ENCODE data around the gene SLC45A1.
A peak's percentile ranks its signal among the peaks of the same experiment; 100 is the strongest.
"Not testable (repeated sequence)": the region's sequence is repeated elsewhere in the genome, so short reads cannot be mapped to it uniquely, and the experiment has no call there.

SLC45A1 gene

DNA sequence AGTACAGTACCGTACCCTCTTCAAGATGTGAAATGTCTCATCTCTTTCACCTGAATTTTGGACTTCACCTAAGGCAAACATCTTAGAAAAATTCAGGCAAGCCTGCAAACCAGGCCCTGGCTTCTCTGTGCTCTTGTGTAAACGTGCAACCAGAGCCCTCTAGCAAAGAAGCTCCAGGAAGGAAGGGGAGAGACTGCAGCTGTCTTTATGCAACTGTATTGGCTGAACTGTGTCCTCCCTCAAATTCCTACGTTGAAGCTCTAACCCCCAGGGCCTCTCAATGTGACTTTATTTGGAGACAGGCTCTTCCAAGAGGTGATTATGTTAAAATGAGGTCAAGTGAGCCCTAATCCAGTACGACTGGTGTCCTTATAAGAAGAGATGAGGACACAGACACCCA lies 60.3 kb downstream of the SLC45A1 start:
- Mint-ChIP-seq H3K27ac (peak overlapping the region; percentile 39 to 79), H3K4me1 (ENCODE audit: low read depth in 2 of 2) (peaks cover 46 to 47% of the 10 kb centered on the region in 2 donors), H3K4me3 (peak overlapping the region in 1 of 2 donors; percentile 39), H3K9me3 (no peaks in the 10 kb centered on the region), H3K36me3 (ENCODE audit: insufficient read depth) (peaks cover 14% of the 10 kb centered on the region), H3K27me3 (no peaks in the 10 kb centered on the region)
- ATAC-seq (replicated peaks), result no peak
- DNase-seq, result no peak

GRCh38 chr1:8378981-8379470 lies 61.1 kb downstream of the SLC45A1 start:
- H3K4me3 Mint-ChIP-seq, result peak overlapping the region in 1 of 2 donors; percentile 40
- no peaks in the 10 kb centered on the region for H3K27me3 Mint-ChIP-seq
- peaks cover 14% of the 10 kb centered on the region for H3K36me3 Mint-ChIP-seq (ENCODE audit: insufficient read depth)
- ATAC-seq (replicated peaks) (no peak), DNase-seq (no peak)
- H3K9me3 Mint-ChIP-seq, result no peaks in the 10 kb centered on the region
- H3K27ac Mint-ChIP-seq, result peak overlapping the region; percentile 39 to 79
- H3K4me1 Mint-ChIP-seq (ENCODE audit: low read depth in 2 of 2), result peaks cover 50 to 51% of the 10 kb centered on the region in 2 donors

DNA sequence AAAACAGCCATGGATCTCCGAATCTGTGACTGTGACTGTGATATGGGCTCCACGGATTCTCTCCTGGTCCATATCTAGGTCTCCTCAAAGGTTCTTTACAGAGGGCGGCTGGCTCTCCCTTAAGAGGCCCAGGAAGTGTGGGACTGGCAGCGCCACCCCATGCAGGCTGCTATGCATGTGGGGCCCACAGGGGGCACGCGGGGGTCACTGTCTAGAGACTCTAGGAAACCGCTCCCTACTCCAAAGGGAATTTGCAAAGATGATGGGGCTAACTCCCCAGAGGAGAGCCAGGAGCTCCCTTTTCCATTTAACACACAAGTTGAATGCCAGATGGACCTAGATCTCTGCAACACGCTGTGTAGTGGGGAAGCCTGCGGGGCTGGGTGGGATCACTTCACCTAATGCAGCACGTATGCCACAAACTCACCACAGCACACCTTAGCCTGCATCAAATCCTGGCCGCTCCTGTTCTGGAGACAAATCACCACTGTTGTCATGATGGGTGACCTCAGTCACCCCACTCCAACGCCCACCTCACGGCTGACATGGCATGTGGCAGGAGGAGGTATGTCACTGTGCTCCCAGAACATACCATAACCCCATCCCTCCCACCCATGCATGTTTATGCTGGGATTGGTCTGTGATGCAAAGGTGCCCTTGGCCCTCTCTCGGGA lies 61.7 kb downstream of the SLC45A1 start:
- DNase-seq, result no peak
- Mint-ChIP-seq H3K27ac (no peak overlapping the region), H3K36me3 (ENCODE audit: insufficient read depth) (peaks cover 14% of the 10 kb centered on the region), H3K9me3 (no peaks in the 10 kb centered on the region), H3K27me3 (no peaks in the 10 kb centered on the region), H3K4me3 (no peak overlapping the region), H3K4me1 (ENCODE audit: low read depth in 2 of 2) (peaks cover 53 to 55% of the 10 kb centered on the region in 2 donors)
- no peak for ATAC-seq (replicated peaks)

GRCh38 chr1:8380310-8380709 lies 62.4 kb downstream of the SLC45A1 start:
- peak overlapping the region in 1 of 2 donors; percentile 19 for H3K27ac Mint-ChIP-seq
- H3K36me3 Mint-ChIP-seq (ENCODE audit: insufficient read depth), result peaks cover 14% of the 10 kb centered on the region
- ATAC-seq (replicated peaks); H3K4me3 Mint-ChIP-seq; H3K9me3 Mint-ChIP-seq; DNase-seq; H3K27me3 Mint-ChIP-seq: not testable (repeated sequence)
- peaks cover 51 to 55% of the 10 kb centered on the region in 2 donors for H3K4me1 Mint-ChIP-seq (ENCODE audit: low read depth in 2 of 2)

DNA sequence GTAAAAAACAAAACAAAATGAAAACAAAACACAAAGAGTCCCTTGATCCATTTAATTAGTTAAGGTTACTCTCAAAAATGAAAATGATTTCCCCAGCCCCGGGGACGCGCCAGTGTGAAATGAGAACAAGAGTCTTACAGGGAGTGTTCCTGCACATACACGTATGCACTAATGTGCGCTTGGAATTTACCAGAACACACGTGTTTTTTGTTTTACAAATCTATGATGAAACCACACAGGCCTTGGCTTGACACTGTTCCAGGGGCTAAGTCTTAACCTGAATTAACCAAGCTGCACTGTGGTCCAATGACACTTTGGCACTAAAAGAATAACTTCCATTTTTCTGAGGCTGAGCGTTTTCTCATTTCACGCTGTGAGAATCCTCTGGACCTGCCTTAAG lies 63.7 kb downstream of the SLC45A1 start:
- Mint-ChIP-seq H3K4me1 (ENCODE audit: low read depth in 2 of 2) (peaks cover 51 to 52% of the 10 kb centered on the region in 2 donors), H3K27ac (peak overlapping the region in 1 of 2 donors; percentile 32), H3K36me3 (ENCODE audit: insufficient read depth) (peaks cover 14% of the 10 kb centered on the region), H3K27me3 (no peaks in the 10 kb centered on the region), H3K4me3 (no peak overlapping the region), H3K9me3 (no peaks in the 10 kb centered on the region)
- no peak for ATAC-seq (replicated peaks)
- no peak for DNase-seq

DNA sequence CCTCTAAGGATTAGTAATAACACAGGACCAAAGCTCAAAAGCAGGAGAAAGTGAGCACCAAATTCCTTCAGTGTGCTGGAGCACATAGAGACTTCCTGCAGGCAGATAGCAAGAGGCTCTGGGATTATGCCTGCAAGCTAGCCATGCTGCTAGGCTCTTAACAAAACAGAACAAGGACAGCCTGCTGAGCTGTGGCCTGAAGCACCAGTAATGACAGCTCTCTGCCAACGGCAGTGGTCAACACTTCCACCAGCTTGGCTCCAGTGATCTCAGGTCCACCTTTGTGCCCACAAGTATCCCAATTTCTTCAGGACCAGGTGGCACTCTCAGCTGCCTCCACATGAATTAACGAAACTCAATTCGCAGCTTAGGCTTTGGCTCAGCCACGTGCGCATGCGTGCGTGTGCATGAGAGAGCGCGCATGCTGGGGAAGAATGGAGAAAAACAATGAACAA lies 64.2 kb downstream of the SLC45A1 start:
- no peak for DNase-seq
- H3K27me3 Mint-ChIP-seq, result no peaks in the 10 kb centered on the region
- no peak for ATAC-seq (replicated peaks)
- no peak overlapping the region for H3K27ac Mint-ChIP-seq
- peaks cover 14% of the 10 kb centered on the region for H3K36me3 Mint-ChIP-seq (ENCODE audit: insufficient read depth)
- H3K9me3 Mint-ChIP-seq, result no peaks in the 10 kb centered on the region
- H3K4me1 Mint-ChIP-seq (ENCODE audit: low read depth in 2 of 2), result peaks cover 55 to 56% of the 10 kb centered on the region in 2 donors
- H3K4me3 Mint-ChIP-seq, result no peak overlapping the region

- DNase-seq (no peak), ATAC-seq (replicated peaks) (no peak)
- H3K27me3 Mint-ChIP-seq, result no peaks in the 10 kb centered on the region
- H3K4me3 Mint-ChIP-seq, result peak overlapping the region; percentile 44 to 71
- peaks cover 57 to 60% of the 10 kb centered on the region in 2 donors for H3K4me1 Mint-ChIP-seq (ENCODE audit: low read depth in 2 of 2)
- H3K27ac Mint-ChIP-seq, result peak overlapping the region; percentile 73 to 74
- H3K36me3 Mint-ChIP-seq (ENCODE audit: insufficient read depth), result peaks cover 9% of the 10 kb centered on the region
- H3K9me3 Mint-ChIP-seq, result no peaks in the 10 kb centered on the region
Observed at GRCh38 chr1:8382608-8383505, 64.9 kb downstream of the SLC45A1 start.

GRCh38 chr1:8384088-8384487 lies 66.2 kb downstream of the SLC45A1 start:
- Mint-ChIP-seq H3K9me3 (no peaks in the 10 kb centered on the region), H3K27me3 (no peaks in the 10 kb centered on the region), H3K36me3 (ENCODE audit: insufficient read depth) (peaks cover 13% of the 10 kb centered on the region), H3K27ac (peak overlapping the region; percentile 26 to 42), H3K4me1 (ENCODE audit: low read depth in 2 of 2) (peaks cover 54 to 59% of the 10 kb centered on the region in 2 donors), H3K4me3 (no peak overlapping the region)
- ATAC-seq (replicated peaks) (no peak), DNase-seq (no peak)

GRCh38 chr1:8384577-8384976 lies 66.7 kb downstream of the SLC45A1 start:
- no peaks in the 10 kb centered on the region for H3K27me3 Mint-ChIP-seq
- H3K27ac Mint-ChIP-seq, result peak overlapping the region; percentile 26 to 42
- H3K4me1 Mint-ChIP-seq (ENCODE audit: low read depth in 2 of 2), result peaks cover 54 to 57% of the 10 kb centered on the region in 2 donors

GRCh38 chr1:8386247-8386646 lies 68.3 kb downstream of the SLC45A1 start:
- H3K36me3 Mint-ChIP-seq (ENCODE audit: insufficient read depth), result peaks cover 12% of the 10 kb centered on the region

More at GRCh38 chr1:8384577-8384976, 66.7 kb downstream of the SLC45A1 start:
- Mint-ChIP-seq H3K36me3 (ENCODE audit: insufficient read depth) (peaks cover 17% of the 10 kb centered on the region), H3K9me3 (no peaks in the 10 kb centered on the region), H3K4me3 (no peak overlapping the region)
- DNase-seq (no peak), ATAC-seq (replicated peaks) (no peak)

GRCh38 chr1:8388732-8389562 lies 71.0 kb downstream of the SLC45A1 start:
- peaks cover 50 to 63% of the 10 kb centered on the region in 2 donors for H3K4me1 Mint-ChIP-seq (ENCODE audit: low read depth in 2 of 2)
- H3K4me3 Mint-ChIP-seq, result no peak overlapping the region
- no peaks in the 10 kb centered on the region for H3K27me3 Mint-ChIP-seq
- H3K36me3 Mint-ChIP-seq (ENCODE audit: insufficient read depth), result peaks cover 8% of the 10 kb centered on the region
- DNase-seq (no peak), ATAC-seq (replicated peaks) (no peak)
- no peaks in the 10 kb centered on the region for H3K9me3 Mint-ChIP-seq
- peak overlapping the region in 1 of 2 donors; percentile 36 for H3K27ac Mint-ChIP-seq

More at GRCh38 chr1:8386247-8386646, 68.3 kb downstream of the SLC45A1 start:
- H3K9me3 Mint-ChIP-seq, result no peaks in the 10 kb centered on the region
- H3K4me1 Mint-ChIP-seq (ENCODE audit: low read depth in 2 of 2), result peaks cover 57 to 65% of the 10 kb centered on the region in 2 donors
- ATAC-seq (replicated peaks), result no peak
- DNase-seq, result no peak
- no peaks in the 10 kb centered on the region for H3K27me3 Mint-ChIP-seq
- H3K27ac Mint-ChIP-seq, result peak overlapping the region; percentile 39 to 78
- H3K4me3 Mint-ChIP-seq, result no peak overlapping the region

DNA sequence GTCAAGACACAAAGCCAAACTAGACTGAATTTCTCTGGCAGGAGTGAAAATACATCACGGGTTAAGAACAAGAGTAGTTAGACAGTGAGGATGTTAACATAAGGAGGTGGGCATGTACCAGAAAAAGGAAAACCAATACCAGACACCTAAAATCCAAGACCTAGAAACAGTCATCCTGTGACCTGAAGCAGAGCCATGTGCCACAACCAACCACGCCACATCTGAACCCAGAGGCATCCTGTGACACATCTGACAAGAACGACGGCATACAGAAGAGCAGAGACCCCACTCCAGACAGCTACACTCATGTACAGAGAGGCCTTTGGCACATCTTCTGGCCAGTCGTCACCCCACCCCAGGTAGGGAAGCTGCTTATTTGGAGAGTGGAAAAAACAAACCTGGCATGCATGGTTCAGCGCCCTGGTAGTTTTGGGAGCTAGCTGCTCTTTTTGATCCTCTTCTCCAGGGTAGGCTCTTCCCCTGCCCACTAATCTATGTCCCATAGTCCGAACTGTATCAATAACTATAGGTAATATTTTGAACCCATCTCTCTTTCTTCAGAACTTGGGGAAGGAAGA lies 72.1 kb downstream of the SLC45A1 start:
- peak overlapping the region; percentile 41 to 66 for H3K27ac Mint-ChIP-seq
- ATAC-seq (replicated peaks) (no peak), DNase-seq (no peak)
- peaks cover 44 to 59% of the 10 kb centered on the region in 2 donors for H3K4me1 Mint-ChIP-seq (ENCODE audit: low read depth in 2 of 2)
- peaks cover 12% of the 10 kb centered on the region for H3K36me3 Mint-ChIP-seq (ENCODE audit: insufficient read depth)
- H3K9me3 Mint-ChIP-seq, result no peaks in the 10 kb centered on the region
- H3K27me3 Mint-ChIP-seq, result no peaks in the 10 kb centered on the region
- no peak overlapping the region for H3K4me3 Mint-ChIP-seq

Measured in effector memory CD8-positive, alpha-beta T cell (primary cell).